Esophagus muscularis mucosa (tissue), 4 donors: ENCODE data around the gene IL11.

ENCODE experiments used
- CTCF ChIP-seq, 3 experiments: fragments of 200-600 bp in 2 of 3; fragments of 450-650 bp in 1 of 3; sonication (generic) in 2 of 3; IDR thresholded peaks; one replicate each; pipeline ENCODE4 v1.5.1; 2017 to 2019; ENCODE audit warnings: antibody characterized with exemption in 3 of 3, mild to moderate bottlenecking in 2 of 3, moderate library complexity in 1 of 3
- EP300 ChIP-seq: sonication (generic); formaldehyde crosslinking; IDR thresholded peaks from one replicate; pipeline ENCODE4 v1.6.1; 2017; ENCODE audit warnings: antibody characterized with exemption
- POLR2A ChIP-seq: fragments of 450-650 bp; IDR thresholded peaks from one replicate; pipeline ENCODE4 v1.6.1; 2017; ENCODE audit warnings: antibody characterized with exemption, moderate library complexity, mild to moderate bottlenecking, low read depth
- POLR2AphosphoS5 ChIP-seq, 2 donors: sonication (generic); formaldehyde crosslinking; IDR thresholded peaks; one replicate each; pipeline ENCODE4 v1.6.1; 2017; ENCODE audit warnings: antibody characterized with exemption in 2 of 2

DNA sequence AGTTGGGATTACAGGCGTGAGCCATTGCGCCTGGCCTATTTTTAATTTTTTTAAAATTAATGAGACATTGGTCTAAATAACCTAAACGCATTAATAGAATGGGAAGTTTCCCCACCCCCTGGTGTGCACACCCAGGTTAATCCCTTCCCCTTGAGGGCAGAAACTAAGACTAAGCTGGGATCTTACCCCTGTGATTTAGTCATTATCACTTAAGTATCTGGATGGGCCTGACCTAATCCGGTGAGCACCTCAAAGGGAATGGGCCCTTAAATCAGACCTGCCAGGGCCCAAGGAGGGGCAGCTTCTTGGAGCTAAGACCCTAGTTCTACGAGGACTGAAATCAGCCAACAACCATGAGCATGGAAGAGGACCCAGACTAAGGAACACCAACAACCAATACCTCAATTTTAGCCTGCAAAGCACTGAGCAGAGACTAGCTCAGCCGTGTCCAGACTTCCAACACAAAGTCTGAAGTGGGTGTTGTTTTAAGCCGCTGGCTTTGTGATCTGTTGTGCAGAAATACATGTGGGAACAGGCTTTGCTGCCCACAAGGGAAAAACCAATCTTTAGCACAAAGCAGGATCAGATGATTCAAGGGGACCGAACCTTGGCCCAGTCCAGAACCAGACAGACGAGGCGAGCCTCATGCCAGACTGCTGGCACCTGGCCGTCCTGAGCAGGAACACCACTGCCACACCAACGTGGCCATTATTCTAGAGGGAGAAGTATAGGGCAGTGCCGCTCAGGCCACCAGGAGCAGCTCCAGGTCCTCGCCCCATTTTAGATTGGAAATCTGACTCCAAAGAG is 30.2 kb upstream of the IL11 start:
- TF ChIP-seq CTCF (IDR thresholded peaks at IDR 0.05), result no peak
- TF ChIP-seq POLR2A, result no peak
- no peak for TF ChIP-seq EP300
- no peak for TF ChIP-seq POLR2AphosphoS5 (IDR thresholded peaks at IDR 0.05)
